ENCODE measurements around the gene AGO3.

AGO3 gene

DNA sequence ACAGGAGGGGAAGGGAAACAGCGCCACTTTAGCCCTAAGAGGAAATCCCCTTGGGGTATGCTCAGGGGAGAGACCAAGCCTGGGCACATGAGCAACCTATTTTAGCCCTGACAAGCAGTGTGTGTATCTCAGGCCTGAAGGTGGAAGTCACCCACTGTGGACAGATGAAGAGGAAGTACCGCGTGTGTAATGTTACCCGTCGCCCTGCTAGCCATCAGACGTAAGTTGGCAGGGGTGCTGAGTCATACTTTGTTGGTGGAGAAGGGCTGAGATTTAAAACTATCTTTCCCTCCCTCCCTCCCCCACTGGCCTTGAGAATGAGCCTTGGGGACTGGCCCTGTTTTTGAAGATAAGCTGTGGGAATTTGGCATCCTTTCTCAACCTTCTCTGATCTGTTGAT, 36.7 kb upstream of the AGO3 start:
- TF ChIP-seq FOXM1 (IDR thresholded peaks at IDR 0.05; ENCODE audit: borderline replicate concordance): no peak
- TF ChIP-seq SUZ12 (IDR thresholded peaks at IDR 0.05): no peak
- ChIA-PET POLR2A (no interaction called here), CTCF (interaction anchor here (0.7 kb wide), 1 partner anchor 12 kb away, joined by 3 read pairs; no protein-coding TSS in a partner anchor)
- no peak for DNase-seq (ENCODE audit: extremely low spot score)

DNA sequence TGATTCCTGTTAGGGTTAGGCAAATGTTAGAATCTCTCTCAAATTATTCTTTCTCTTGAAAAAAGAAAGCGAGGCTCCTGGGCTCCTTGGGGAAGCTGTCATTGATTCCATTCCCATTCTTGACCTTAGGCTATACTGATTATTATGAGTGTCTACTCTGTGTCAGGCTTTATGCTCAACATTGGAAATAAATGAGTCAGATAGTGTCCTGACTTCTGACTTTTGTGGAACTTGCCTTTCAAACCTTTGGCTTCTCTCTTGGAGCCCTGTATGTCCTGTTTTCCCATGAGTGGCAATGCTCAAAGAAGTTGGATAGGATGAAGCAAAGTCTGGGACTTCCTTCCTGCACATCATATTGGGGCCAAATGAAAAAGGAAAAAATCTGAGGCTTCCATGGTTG, 36.2 kb upstream of the AGO3 start:
- ChIA-PET CTCF (interaction anchor here (0.7 kb wide), 1 partner anchor 11 kb away, joined by 3 read pairs; no protein-coding TSS in a partner anchor), POLR2A (no interaction called here)
- TF ChIP-seq LEF1 (IDR thresholded peaks at IDR 0.05; ENCODE audit: borderline replicate concordance) (no peak), TARDBP (IDR thresholded peaks at IDR 0.05) (no peak), ELF4 (IDR thresholded peaks at IDR 0.05) (no peak), FOXK2 (IDR thresholded peaks at IDR 0.05) (no peak), SP1 (IDR thresholded peaks at IDR 0.05) (no peak), CTBP1 (IDR thresholded peaks at IDR 0.05; ENCODE audit: borderline replicate concordance) (no peak), ARNT (IDR thresholded peaks at IDR 0.05) (no peak), SUZ12 (IDR thresholded peaks at IDR 0.05) (no peak), ZNF384 (IDR thresholded peaks at IDR 0.05) (no peak), FOXA1 (IDR thresholded peaks at IDR 0.05) (no peak), NFRKB (IDR thresholded peaks at IDR 0.05) (no peak), HDGF (IDR thresholded peaks at IDR 0.05; ENCODE audit: borderline replicate concordance) (no peak), L3MBTL2 (conservative IDR thresholded peaks at IDR 0.05) (no peak), BHLHE40 (IDR thresholded peaks at IDR 0.05; ENCODE audit: borderline replicate concordance) (no peak), FOXM1 (IDR thresholded peaks at IDR 0.05; ENCODE audit: borderline replicate concordance) (no peak)
- TF ChIP-seq, protein P1, sequence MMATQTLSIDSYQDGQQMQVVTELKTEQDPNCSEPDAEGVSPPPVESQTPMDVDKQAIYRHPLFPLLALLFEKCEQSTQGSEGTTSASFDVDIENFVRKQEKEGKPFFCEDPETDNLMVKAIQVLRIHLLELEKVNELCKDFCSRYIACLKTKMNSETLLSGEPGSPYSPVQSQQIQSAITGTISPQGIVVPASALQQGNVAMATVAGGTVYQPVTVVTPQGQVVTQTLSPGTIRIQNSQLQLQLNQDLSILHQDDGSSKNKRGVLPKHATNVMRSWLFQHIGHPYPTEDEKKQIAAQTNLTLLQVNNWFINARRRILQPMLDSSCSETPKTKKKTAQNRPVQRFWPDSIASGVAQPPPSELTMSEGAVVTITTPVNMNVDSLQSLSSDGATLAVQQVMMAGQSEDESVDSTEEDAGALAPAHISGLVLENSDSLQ (IDR thresholded peaks at IDR 0.05): no peak
- DNase-seq (ENCODE audit: extremely low spot score): no peak

DNA sequence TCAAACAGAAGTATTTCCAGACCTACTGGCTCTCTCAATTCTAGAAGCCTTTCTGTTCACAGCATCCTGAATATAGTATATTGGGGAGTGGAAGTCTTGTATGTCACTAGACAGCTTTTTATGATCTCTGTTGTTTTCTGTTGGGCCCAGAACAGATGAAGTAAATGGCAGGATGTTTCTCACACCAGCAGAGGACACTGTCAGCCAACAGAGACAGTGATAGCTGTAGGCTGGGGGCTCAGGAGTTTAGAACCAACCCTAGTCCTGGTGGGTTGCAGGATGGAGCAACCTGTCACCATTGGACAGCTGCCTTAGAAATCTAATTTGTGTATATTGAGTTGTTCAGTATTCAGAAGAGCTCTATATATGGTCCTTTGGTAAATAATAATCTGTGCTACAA, 31.0 kb upstream of the AGO3 start:
- ChIA-PET CTCF (no interaction called here), POLR2A (no interaction called here)
- TF ChIP-seq NFRKB (IDR thresholded peaks at IDR 0.05) (no peak), CTBP1 (IDR thresholded peaks at IDR 0.05; ENCODE audit: borderline replicate concordance) (no peak), FOXM1 (IDR thresholded peaks at IDR 0.05; ENCODE audit: borderline replicate concordance) (no peak), LEF1 (IDR thresholded peaks at IDR 0.05; ENCODE audit: borderline replicate concordance) (no peak), FOXA1 (IDR thresholded peaks at IDR 0.05) (no peak), TARDBP (IDR thresholded peaks at IDR 0.05) (no peak), HDGF (IDR thresholded peaks at IDR 0.05; ENCODE audit: borderline replicate concordance) (no peak), BHLHE40 (IDR thresholded peaks at IDR 0.05; ENCODE audit: borderline replicate concordance) (no peak), FOXK2 (IDR thresholded peaks at IDR 0.05) (no peak), L3MBTL2 (conservative IDR thresholded peaks at IDR 0.05) (no peak), SUZ12 (IDR thresholded peaks at IDR 0.05) (no peak), ARNT (IDR thresholded peaks at IDR 0.05) (no peak)
- TF ChIP-seq, protein P1 (IDR thresholded peaks at IDR 0.05): no peak
- DNase-seq (ENCODE audit: extremely low spot score): no peak

DNA sequence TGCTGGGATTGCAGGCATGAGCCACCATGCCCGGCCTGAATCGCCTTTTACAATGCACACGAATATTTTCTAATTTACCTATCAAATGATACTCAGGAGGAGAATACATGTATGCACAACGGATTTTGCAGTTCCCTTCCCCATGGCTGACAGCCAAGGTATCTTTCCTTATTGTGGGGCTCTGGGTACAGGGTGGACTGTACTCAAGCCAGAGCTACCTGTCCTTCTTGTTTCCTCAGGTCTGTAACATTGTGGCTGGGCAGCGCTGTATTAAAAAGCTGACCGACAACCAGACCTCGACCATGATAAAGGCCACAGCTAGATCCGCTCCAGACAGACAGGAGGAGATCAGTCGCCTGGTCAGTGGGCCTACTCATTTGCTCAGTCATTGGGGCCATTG, 29.7 kb upstream of the AGO3 start:
- TF ChIP-seq FOXA1 (IDR thresholded peaks at IDR 0.05) (no peak), ARNT (IDR thresholded peaks at IDR 0.05) (no peak), ELF4 (IDR thresholded peaks at IDR 0.05) (no peak), ZNF384 (IDR thresholded peaks at IDR 0.05) (no peak), LEF1 (IDR thresholded peaks at IDR 0.05; ENCODE audit: borderline replicate concordance) (no peak), SUZ12 (IDR thresholded peaks at IDR 0.05) (no peak), TARDBP (IDR thresholded peaks at IDR 0.05) (no peak), NFRKB (IDR thresholded peaks at IDR 0.05) (no peak), L3MBTL2 (conservative IDR thresholded peaks at IDR 0.05) (no peak), CTBP1 (IDR thresholded peaks at IDR 0.05; ENCODE audit: borderline replicate concordance) (no peak), SP1 (IDR thresholded peaks at IDR 0.05) (no peak), FOXM1 (IDR thresholded peaks at IDR 0.05; ENCODE audit: borderline replicate concordance) (no peak), BHLHE40 (IDR thresholded peaks at IDR 0.05; ENCODE audit: borderline replicate concordance) (no peak)
- DNase-seq (ENCODE audit: extremely low spot score): no peak
- ChIA-PET CTCF (no interaction called here), POLR2A (interaction anchor here (1.3 kb wide), 1 partner anchor 30 kb away, joined by 6 read pairs; the partner anchor contains the start of gene AGO3)

DNA sequence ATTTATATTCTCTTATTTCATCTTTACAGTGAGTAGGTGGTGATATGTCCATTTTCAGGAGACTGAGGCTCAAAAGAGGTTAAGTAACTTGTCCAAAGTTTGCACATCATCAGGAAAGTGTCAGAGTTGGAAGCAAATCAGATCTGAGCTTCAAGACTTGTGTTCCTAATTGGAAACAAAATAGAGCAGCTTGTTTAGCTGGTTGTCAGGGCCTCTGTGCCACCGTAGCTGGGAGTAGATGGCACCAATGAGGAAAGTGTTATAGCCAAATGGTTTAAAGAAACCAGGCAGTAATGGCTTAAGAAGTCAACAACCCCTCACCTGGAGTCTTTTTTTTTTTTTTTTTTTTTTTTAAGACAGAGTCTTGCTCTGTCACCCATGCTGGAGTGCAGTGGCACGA, 28.2 kb upstream of the AGO3 start:
- CTCF ChIA-PET: no interaction called here
- POLR2A ChIA-PET: no interaction called here
- no peak for DNase-seq (ENCODE audit: extremely low spot score)
- TF ChIP-seq LEF1 (IDR thresholded peaks at IDR 0.05; ENCODE audit: borderline replicate concordance) (no peak), L3MBTL2 (conservative IDR thresholded peaks at IDR 0.05) (no peak), FOXK2 (IDR thresholded peaks at IDR 0.05) (no peak), FOXA1 (IDR thresholded peaks at IDR 0.05) (no peak), FOXM1 (IDR thresholded peaks at IDR 0.05; ENCODE audit: borderline replicate concordance) (no peak), NFRKB (IDR thresholded peaks at IDR 0.05) (no peak), ELF4 (IDR thresholded peaks at IDR 0.05) (no peak), CTBP1 (IDR thresholded peaks at IDR 0.05; ENCODE audit: borderline replicate concordance) (no peak), SP1 (IDR thresholded peaks at IDR 0.05) (no peak), SUZ12 (IDR thresholded peaks at IDR 0.05) (no peak), HDGF (IDR thresholded peaks at IDR 0.05; ENCODE audit: borderline replicate concordance) (no peak), TARDBP (IDR thresholded peaks at IDR 0.05) (no peak), ARNT (IDR thresholded peaks at IDR 0.05) (no peak)
- TF ChIP-seq, protein P1 (IDR thresholded peaks at IDR 0.05): no peak

DNA sequence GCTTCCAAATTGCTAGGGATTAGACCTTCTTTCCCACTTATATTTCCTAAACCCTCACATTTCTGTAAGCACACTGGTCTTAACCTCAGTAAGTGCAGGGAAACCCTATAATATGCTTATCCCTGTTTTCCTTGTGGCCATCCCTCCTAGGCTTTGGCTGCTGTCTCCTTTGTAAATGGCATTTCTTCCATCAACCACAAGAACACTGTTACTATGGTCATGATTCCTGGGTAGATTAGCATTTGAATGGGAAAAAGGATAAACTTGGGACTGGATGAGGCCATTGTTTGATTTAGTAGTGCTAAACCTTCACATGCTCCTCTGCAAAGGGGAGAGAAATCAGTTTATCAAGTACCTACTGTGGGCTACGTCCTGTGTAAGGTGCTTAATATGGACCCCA, 16.2 kb upstream of the AGO3 start:
- ChIA-PET CTCF (no interaction called here), POLR2A (interaction anchor here (2.1 kb wide), 1 partner anchor 16 kb away, joined by 5 read pairs; the partner anchor contains the start of gene AGO3)

More for the DNA sequence above, 16.2 kb upstream of the AGO3 start:
- DNase-seq (ENCODE audit: extremely low spot score): no peak
- TF ChIP-seq ARNT (IDR thresholded peaks at IDR 0.05): no peak
- no peak for TF ChIP-seq TARDBP (IDR thresholded peaks at IDR 0.05)
- TF ChIP-seq, protein P1 (IDR thresholded peaks at IDR 0.05): no peak
- no peak for TF ChIP-seq NFRKB (IDR thresholded peaks at IDR 0.05)
- TF ChIP-seq HDGF (IDR thresholded peaks at IDR 0.05; ENCODE audit: borderline replicate concordance): no peak
- no peak for TF ChIP-seq CTBP1 (IDR thresholded peaks at IDR 0.05; ENCODE audit: borderline replicate concordance)
- TF ChIP-seq BHLHE40 (IDR thresholded peaks at IDR 0.05; ENCODE audit: borderline replicate concordance): no peak
- no peak for TF ChIP-seq LEF1 (IDR thresholded peaks at IDR 0.05; ENCODE audit: borderline replicate concordance)
- no peak for TF ChIP-seq ZNF384 (IDR thresholded peaks at IDR 0.05)
- TF ChIP-seq ELF4 (IDR thresholded peaks at IDR 0.05): no peak
